ENCODE data around the gene ZNF565. TPM values are rescaled to one million over a fixed set of nuclear protein-coding genes. Genes with fewer than 3 reads are reported as not detected.

Gene ZNF565
- total and polyA plus RNA-seq, 2 of the 13 experiments (the other 11 are each of a cell fraction or from before 2014, with no cell fraction given): 1.8 to 5.2 TPM

DNA sequence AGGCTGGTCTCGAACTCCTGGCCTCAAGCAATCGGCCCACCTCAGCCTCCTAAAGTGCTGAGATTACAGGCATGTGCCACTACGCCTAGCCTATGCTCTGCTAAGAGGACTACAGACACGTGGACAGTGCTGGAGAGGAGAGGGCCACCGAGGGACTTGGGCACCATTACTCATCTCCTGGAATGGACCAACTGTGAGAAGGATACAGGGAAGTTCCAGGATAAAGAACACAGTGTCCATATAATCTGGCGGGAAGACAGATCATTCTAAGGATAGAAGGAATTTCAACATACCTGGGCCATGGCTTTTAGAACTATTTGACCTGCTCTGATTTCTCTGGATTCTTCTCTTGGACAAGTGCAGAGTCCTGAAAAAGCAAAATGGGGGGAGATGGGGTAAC lies 12.8 kb downstream of the ZNF565 start (continued):
- TF ChIP-seq, protein P1, sequence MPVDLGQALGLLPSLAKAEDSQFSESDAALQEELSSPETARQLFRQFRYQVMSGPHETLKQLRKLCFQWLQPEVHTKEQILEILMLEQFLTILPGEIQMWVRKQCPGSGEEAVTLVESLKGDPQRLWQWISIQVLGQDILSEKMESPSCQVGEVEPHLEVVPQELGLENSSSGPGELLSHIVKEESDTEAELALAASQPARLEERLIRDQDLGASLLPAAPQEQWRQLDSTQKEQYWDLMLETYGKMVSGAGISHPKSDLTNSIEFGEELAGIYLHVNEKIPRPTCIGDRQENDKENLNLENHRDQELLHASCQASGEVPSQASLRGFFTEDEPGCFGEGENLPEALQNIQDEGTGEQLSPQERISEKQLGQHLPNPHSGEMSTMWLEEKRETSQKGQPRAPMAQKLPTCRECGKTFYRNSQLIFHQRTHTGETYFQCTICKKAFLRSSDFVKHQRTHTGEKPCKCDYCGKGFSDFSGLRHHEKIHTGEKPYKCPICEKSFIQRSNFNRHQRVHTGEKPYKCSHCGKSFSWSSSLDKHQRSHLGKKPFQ (CRISPR knock-in tag; IDR thresholded peaks at IDR 0.05; ENCODE audit: insufficient replicate concordance): no peak
- no peak for TF ChIP-seq KLF6 (CRISPR knock-in tag; IDR thresholded peaks at IDR 0.05)
- no peak for TF ChIP-seq MAF1 (CRISPR knock-in tag; IDR thresholded peaks at IDR 0.05; ENCODE audit: borderline replicate concordance)
- no peak for TF ChIP-seq NBN (conservative IDR thresholded peaks at IDR 0.05)
- TF ChIP-seq TOE1 (CRISPR knock-in tag; IDR thresholded peaks at IDR 0.05): no peak
- TF ChIP-seq, protein P2, sequence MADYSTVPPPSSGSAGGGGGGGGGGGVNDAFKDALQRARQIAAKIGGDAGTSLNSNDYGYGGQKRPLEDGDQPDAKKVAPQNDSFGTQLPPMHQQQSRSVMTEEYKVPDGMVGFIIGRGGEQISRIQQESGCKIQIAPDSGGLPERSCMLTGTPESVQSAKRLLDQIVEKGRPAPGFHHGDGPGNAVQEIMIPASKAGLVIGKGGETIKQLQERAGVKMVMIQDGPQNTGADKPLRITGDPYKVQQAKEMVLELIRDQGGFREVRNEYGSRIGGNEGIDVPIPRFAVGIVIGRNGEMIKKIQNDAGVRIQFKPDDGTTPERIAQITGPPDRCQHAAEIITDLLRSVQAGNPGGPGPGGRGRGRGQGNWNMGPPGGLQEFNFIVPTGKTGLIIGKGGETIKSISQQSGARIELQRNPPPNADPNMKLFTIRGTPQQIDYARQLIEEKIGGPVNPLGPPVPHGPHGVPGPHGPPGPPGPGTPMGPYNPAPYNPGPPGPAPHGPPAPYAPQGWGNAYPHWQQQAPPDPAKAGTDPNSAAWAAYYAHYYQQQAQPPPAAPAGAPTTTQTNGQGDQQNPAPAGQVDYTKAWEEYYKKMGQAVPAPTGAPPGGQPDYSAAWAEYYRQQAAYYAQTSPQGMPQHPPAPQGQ (CRISPR knock-in tag; IDR thresholded peaks at IDR 0.05; ENCODE audit: borderline replicate concordance): no peak
- TF ChIP-seq ZNF451 (CRISPR knock-in tag; IDR thresholded peaks at IDR 0.05): no peak

DNA sequence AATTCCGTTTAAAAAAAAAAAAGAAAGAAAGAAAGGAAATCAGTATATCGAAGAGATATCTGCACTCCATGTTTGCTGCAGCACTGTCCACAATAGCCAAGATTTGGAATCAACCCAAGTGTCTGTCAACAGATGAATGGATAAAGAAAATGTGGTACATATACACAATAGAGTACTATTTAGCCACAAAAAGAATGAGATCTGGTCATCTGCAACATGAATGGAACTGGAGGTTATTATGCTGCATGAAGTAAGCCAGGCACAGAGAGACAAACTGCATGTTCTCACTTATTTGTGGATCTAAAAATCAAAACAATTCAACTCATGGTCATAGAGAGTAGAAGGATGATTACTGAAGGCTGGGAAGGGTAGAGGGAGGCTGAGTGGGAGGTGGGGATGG lies 16.3 kb downstream of the ZNF565 start:
- intact Hi-C loops (cut with micrococcal nuclease; ENCODE audit: unreplicated experiment) (no loop called here), in situ Hi-C loops (cut with HindIII; ENCODE audit: extremely low pct_ligation_motif_present, low pct_unique_long_range_greater_than_20kb) (no loop called here)
- TF ChIP-seq SP1 (IDR thresholded peaks at IDR 0.05): no peak
- no peak for TF ChIP-seq SP1 (CRISPR knock-in tag; IDR thresholded peaks at IDR 0.05)
- TF ChIP-seq ZBTB42 (CRISPR knock-in tag; IDR thresholded peaks at IDR 0.05): no peak
- TF ChIP-seq HIVEP1 (CRISPR knock-in tag; IDR thresholded peaks at IDR 0.05): no peak
- TF ChIP-seq, protein P3, sequence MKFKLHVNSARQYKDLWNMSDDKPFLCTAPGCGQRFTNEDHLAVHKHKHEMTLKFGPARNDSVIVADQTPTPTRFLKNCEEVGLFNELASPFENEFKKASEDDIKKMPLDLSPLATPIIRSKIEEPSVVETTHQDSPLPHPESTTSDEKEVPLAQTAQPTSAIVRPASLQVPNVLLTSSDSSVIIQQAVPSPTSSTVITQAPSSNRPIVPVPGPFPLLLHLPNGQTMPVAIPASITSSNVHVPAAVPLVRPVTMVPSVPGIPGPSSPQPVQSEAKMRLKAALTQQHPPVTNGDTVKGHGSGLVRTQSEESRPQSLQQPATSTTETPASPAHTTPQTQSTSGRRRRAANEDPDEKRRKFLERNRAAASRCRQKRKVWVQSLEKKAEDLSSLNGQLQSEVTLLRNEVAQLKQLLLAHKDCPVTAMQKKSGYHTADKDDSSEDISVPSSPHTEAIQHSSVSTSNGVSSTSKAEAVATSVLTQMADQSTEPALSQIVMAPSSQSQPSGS (CRISPR knock-in tag; IDR thresholded peaks at IDR 0.05): no peak
- no peak for TF ChIP-seq ZNF543 (CRISPR knock-in tag; IDR thresholded peaks at IDR 0.05)
- no peak for TF ChIP-seq KDM2A (CRISPR knock-in tag; IDR thresholded peaks at IDR 0.05; ENCODE audit: borderline replicate concordance, low read depth)
- ChIA-PET CTCF (ENCODE audit: low intra/inter-chr PET ratio, low total read pairs) (no interaction called here), POLR2A (no interaction called here)
- no peaks in the 10 kb centered on the region for H3K27me3 ChIP-seq (ENCODE audit: control insufficient read depth in 1 of 2, insufficient read depth in 2 of 2, low read length in 2 of 2)
- DNase-seq (ENCODE audit: low spot score) (no peak), FAIRE-seq (no peak), ATAC-seq (no peak)
- no peak overlapping the region for H2AFZ ChIP-seq (ENCODE audit: low read length)
- H3K79me2 ChIP-seq (ENCODE audit: insufficient read depth, low read length): no peaks in the 10 kb centered on the region
- peaks cover 2 to 15% of the 10 kb centered on the region in 2 experiments; a peak in 3 of 5 replicates for H3K36me3 ChIP-seq (replicated peaks in 1 of 2; ENCODE audit: control insufficient read depth in 1 of 2, insufficient read depth in 2 of 2, low read length in 2 of 2)
- H3K4me3 ChIP-seq (replicated peaks in 1 of 3; ENCODE audit: insufficient read depth in 1 of 3, low read depth in 2 of 3, low read length in 3 of 3): no peak overlapping the region
- no peak overlapping the region for H3K4me2 ChIP-seq (ENCODE audit: low read depth, low read length)
- H3K9ac ChIP-seq (ENCODE audit: insufficient read depth, low read depth, low read length): no peak overlapping the region
- no peaks in the 10 kb centered on the region for H3K9me3 ChIP-seq (ENCODE audit: low read length)
- BruUV-seq (replicated peaks): no TSS peak
- no peak overlapping the region for H3K27ac ChIP-seq (ENCODE audit: extremely low read length, insufficient read depth, low read length)
- H3K4me1 ChIP-seq (ENCODE audit: insufficient read depth, low read length): no peaks in the 10 kb centered on the region
- H4K20me1 ChIP-seq (ENCODE audit: insufficient read depth, low read length): no peaks in the 10 kb centered on the region
- 96% methylated on average over 2 of the region's 2 CpGs for WGBS (ENCODE audit: low lambda C conversion rate)

Measured in HepG2 (cell line).